Measurements from ENCODE around the gene TMEM215. TPM values are rescaled to one million over a fixed set of nuclear protein-coding genes. Genes with fewer than 3 reads are reported as not detected.

TMEM215 gene
- total RNA-seq, 1 experiment from 2014 or later, result not detected

DNA sequence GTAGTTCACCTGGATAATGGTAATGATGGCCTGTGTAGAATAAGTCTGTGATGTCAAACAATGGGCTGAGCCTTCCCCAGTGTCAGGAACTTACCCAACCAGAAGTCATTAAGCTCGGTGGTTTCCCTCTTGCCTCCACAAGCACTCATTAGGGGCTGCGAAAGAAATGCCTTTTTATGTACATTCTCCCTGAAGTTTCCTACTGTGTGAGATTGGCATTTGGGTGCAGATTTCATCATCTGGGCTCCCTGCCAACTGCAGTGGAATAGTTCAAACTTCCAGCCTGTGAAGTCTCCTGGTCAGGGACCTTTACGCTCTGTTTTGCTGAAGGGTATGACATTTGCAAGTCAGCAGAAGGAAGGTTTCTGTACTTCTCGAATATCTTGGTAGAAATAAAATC, 41.6 kb upstream of the TMEM215 start:
- Mint-ChIP-seq H3K36me3 (ENCODE audit: insufficient read depth, unreplicated experiment) (no peaks in the 10 kb centered on the region), H3K4me1 (ENCODE audit: low read depth, unreplicated experiment) (peaks cover 30% of the 10 kb centered on the region), H3K4me3 (ENCODE audit: low read depth, unreplicated experiment) (no peak overlapping the region), H3K27ac (ENCODE audit: unreplicated experiment) (peak overlapping the region; percentile 58), H3K27me3 (ENCODE audit: unreplicated experiment) (no peaks in the 10 kb centered on the region), H3K9me3 (ENCODE audit: low read depth, unreplicated experiment) (peaks cover 5% of the 10 kb centered on the region)
- no TSS peak for BruUV-seq (replicated peaks)
- CTCF ChIA-PET, result no interaction called here
- DNase-seq, result peak; percentile 55
- intact Hi-C loops (cut with micrococcal nuclease; ENCODE audit: unreplicated experiment), result no loop called here
- TF ChIP-seq, protein P1, sequence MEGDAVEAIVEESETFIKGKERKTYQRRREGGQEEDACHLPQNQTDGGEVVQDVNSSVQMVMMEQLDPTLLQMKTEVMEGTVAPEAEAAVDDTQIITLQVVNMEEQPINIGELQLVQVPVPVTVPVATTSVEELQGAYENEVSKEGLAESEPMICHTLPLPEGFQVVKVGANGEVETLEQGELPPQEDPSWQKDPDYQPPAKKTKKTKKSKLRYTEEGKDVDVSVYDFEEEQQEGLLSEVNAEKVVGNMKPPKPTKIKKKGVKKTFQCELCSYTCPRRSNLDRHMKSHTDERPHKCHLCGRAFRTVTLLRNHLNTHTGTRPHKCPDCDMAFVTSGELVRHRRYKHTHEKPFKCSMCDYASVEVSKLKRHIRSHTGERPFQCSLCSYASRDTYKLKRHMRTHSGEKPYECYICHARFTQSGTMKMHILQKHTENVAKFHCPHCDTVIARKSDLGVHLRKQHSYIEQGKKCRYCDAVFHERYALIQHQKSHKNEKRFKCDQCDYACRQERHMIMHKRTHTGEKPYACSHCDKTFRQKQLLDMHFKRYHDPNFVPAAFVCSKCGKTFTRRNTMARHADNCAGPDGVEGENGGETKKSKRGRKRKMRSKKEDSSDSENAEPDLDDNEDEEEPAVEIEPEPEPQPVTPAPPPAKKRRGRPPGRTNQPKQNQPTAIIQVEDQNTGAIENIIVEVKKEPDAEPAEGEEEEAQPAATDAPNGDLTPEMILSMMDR (IDR thresholded peaks at IDR 0.05; ENCODE audit: unreplicated experiment), result no peak

DNA sequence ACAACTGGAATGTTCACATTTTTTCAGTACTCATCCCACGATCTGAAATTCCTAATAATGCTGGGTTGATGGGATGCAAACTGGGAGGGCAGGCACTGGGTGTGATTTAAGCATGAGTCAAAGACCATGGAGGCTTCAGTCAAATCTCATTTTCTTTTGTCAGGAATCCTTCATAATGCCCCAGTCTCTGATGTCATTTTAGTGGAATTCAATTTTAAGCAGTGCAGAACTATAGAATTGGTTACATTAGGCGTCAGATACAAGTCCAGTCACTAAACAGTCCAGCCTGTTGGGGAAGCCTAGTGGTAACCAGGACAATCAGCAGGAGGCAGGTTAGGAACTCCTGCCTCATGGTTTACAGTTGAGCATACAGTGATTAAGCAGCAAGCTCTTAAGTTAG, 41.0 kb upstream of the TMEM215 start:
- H3K4me3 Mint-ChIP-seq (ENCODE audit: low read depth, unreplicated experiment), result no peak overlapping the region
- intact Hi-C loops (cut with micrococcal nuclease; ENCODE audit: unreplicated experiment), result no loop called here
- TF ChIP-seq, protein P1 (IDR thresholded peaks at IDR 0.05; ENCODE audit: unreplicated experiment), result no peak
- peak overlapping the region; percentile 58 for H3K27ac Mint-ChIP-seq (ENCODE audit: unreplicated experiment)
- peaks cover 30% of the 10 kb centered on the region for H3K4me1 Mint-ChIP-seq (ENCODE audit: low read depth, unreplicated experiment)
- no TSS peak for BruUV-seq (replicated peaks)
- CTCF ChIA-PET, result no interaction called here
- H3K9me3 Mint-ChIP-seq (ENCODE audit: low read depth, unreplicated experiment), result peaks cover 5% of the 10 kb centered on the region
- DNase-seq, result no peak
- no peaks in the 10 kb centered on the region for H3K27me3 Mint-ChIP-seq (ENCODE audit: unreplicated experiment)
- no peaks in the 10 kb centered on the region for H3K36me3 Mint-ChIP-seq (ENCODE audit: insufficient read depth, unreplicated experiment)

DNA sequence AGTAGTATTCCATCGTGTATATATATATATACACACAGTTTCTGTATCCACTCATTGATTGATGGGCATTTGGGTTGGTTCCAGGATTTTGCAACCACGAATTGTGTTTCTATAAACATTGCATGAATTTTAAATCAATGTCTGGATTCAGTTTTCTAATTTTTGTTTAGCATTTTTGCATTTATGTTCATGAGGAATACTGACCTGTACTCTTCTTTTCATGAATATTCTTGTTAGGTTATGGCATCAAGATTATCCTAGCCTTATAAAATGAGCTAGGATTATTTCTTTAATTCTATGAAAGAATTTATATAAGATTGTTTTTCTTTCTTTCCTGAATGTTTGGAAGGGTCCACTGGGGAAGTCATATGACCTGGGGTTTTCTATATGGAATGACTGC, 35.3 kb upstream of the TMEM215 start:
- CTCF ChIA-PET, result no interaction called here
- DNase-seq, result no peak
- H3K4me1 Mint-ChIP-seq (ENCODE audit: low read depth, unreplicated experiment), result peaks cover 7% of the 10 kb centered on the region
- intact Hi-C loops (cut with micrococcal nuclease; ENCODE audit: unreplicated experiment), result no loop called here
- H3K9me3 Mint-ChIP-seq (ENCODE audit: low read depth, unreplicated experiment), result peaks cover 8% of the 10 kb centered on the region
- no peaks in the 10 kb centered on the region for H3K36me3 Mint-ChIP-seq (ENCODE audit: insufficient read depth, unreplicated experiment)
- BruUV-seq (replicated peaks), result no TSS peak
- no peak overlapping the region for H3K27ac Mint-ChIP-seq (ENCODE audit: unreplicated experiment)
- peaks cover 13% of the 10 kb centered on the region for H3K27me3 Mint-ChIP-seq (ENCODE audit: unreplicated experiment)
- TF ChIP-seq, protein P1 (IDR thresholded peaks at IDR 0.05; ENCODE audit: unreplicated experiment), result no peak
- no peak overlapping the region for H3K4me3 Mint-ChIP-seq (ENCODE audit: low read depth, unreplicated experiment)

DNA sequence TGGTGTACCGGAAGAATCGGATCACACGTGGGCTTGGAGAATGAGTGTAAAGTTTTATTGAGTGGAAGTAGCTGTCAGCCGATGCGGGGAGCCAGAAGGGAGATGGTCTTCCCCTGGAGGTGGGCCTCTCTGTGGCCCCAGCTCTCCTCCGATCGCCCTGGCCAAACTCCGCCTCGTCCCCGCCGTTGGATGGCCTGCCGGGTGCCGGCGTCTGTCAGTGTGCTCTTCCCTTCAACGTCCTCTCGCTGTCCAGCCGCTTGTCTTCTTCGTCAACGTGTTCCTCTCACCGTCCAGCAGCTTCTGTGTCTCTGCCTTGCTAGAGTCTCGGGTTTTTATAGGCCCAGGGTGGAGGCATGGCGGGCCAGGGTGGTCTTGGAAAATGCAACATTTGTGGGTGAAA, 27.6 kb upstream of the TMEM215 start:
- Mint-ChIP-seq H3K27ac (ENCODE audit: unreplicated experiment) (no peak overlapping the region), H3K27me3 (ENCODE audit: unreplicated experiment) (peaks cover 16% of the 10 kb centered on the region), H3K36me3 (ENCODE audit: insufficient read depth, unreplicated experiment) (no peaks in the 10 kb centered on the region), H3K4me3 (ENCODE audit: low read depth, unreplicated experiment) (no peak overlapping the region), H3K9me3 (ENCODE audit: low read depth, unreplicated experiment) (no peaks in the 10 kb centered on the region), H3K4me1 (ENCODE audit: low read depth, unreplicated experiment) (no peaks in the 10 kb centered on the region)
- intact Hi-C loops (cut with micrococcal nuclease; ENCODE audit: unreplicated experiment), result no loop called here
- TF ChIP-seq, protein P1 (IDR thresholded peaks at IDR 0.05; ENCODE audit: unreplicated experiment), result no peak
- CTCF ChIA-PET, result no interaction called here
- DNase-seq, result no peak
- BruUV-seq (replicated peaks), result no TSS peak

All from Calu3 (cell line).